HEK293 (cell line): ENCODE data around the gene TNN.

Source experiments
- ATF2 ChIP-seq: fragments of 450-650 bp; formaldehyde crosslinking; IDR thresholded peaks from 2 replicates; pipeline ENCODE4 v1.5.1; 2016; ENCODE audit warnings: missing biosample characterization, missing genetic modification characterization, low read depth
- EGR2 ChIP-seq: fragments of 450-650 bp; formaldehyde crosslinking; IDR thresholded peaks from 2 replicates; pipeline ENCODE4 v1.5.1; 2016; ENCODE audit warnings: low read depth, missing biosample characterization, missing genetic modification characterization
- ELK4 ChIP-seq: IDR thresholded peaks from 2 replicates; pipeline ENCODE4 v1.6.1; 2011; ENCODE audit warnings: mild to moderate bottlenecking, low read depth, low read length, borderline replicate concordance
- FEZF1 ChIP-seq: fragments of 450-650 bp; formaldehyde crosslinking; IDR thresholded peaks from 2 replicates; pipeline ENCODE4 v1.5.1; 2016; ENCODE audit warnings: missing biosample characterization, missing genetic modification characterization
- GLIS2 ChIP-seq: fragments of 450-650 bp; formaldehyde crosslinking; IDR thresholded peaks from 2 replicates; pipeline ENCODE4 v1.5.1; 2016; ENCODE audit warnings: missing biosample characterization, missing genetic modification characterization
- HOXD13 ChIP-seq: sonication (generic); formaldehyde crosslinking; IDR thresholded peaks from 2 replicates; pipeline ENCODE4 v1.8.0; 2022; ENCODE audit warnings: missing genetic modification reagents, borderline replicate concordance
- KLF16 ChIP-seq: fragments of 450-650 bp; formaldehyde crosslinking; IDR thresholded peaks from 2 replicates; pipeline ENCODE4 v1.5.1; 2017; ENCODE audit warnings: missing biosample characterization, missing genetic modification characterization
- KLF8 ChIP-seq: fragments of 450-650 bp; formaldehyde crosslinking; IDR thresholded peaks from 2 replicates; pipeline ENCODE4 v1.5.1; 2016; ENCODE audit warnings: missing biosample characterization, missing genetic modification characterization
- PBX3 ChIP-seq: sonication (generic); formaldehyde crosslinking; IDR thresholded peaks from 2 replicates; pipeline ENCODE4 v1.8.1; 2022; ENCODE audit warnings: mild to moderate bottlenecking, moderate library complexity, missing genetic modification reagents
- SETDB1 ChIP-seq: IDR thresholded peaks from one replicate; pipeline ENCODE4 v1.6.1; 2017; ENCODE audit warnings: mild to moderate bottlenecking, low read length, moderate library complexity, mixed read lengths; ENCODE audit not compliant: insufficient read length
- YY1 ChIP-seq: fragments of 450-650 bp; formaldehyde crosslinking; IDR thresholded peaks from 2 replicates; pipeline ENCODE4 v1.5.1; 2018; ENCODE audit warnings: missing biosample characterization, missing genetic modification characterization
- ZBTB10 ChIP-seq: fragments of 450-650 bp; formaldehyde crosslinking; IDR thresholded peaks from 2 replicates; pipeline ENCODE4 v1.5.1; 2016; ENCODE audit warnings: missing biosample characterization, missing genetic modification characterization
- ZBTB11 ChIP-seq: fragments of 450-650 bp; formaldehyde crosslinking; conservative IDR thresholded peaks from 2 replicates; pipeline ENCODE4 v1.5.1; 2016; ENCODE audit warnings: low read depth, missing biosample characterization, missing genetic modification characterization
- ZBTB17 ChIP-seq: fragments of 450-650 bp; formaldehyde crosslinking; IDR thresholded peaks from 2 replicates; pipeline ENCODE4 v1.5.1; 2016; ENCODE audit warnings: missing biosample characterization, missing genetic modification characterization
- ZEB2 ChIP-seq: fragments of 450-650 bp; formaldehyde crosslinking; IDR thresholded peaks from 2 replicates; pipeline ENCODE4 v1.5.1; 2016; ENCODE audit warnings: missing biosample characterization, missing genetic modification characterization
- ZNF239 ChIP-seq: fragments of 450-650 bp; formaldehyde crosslinking; IDR thresholded peaks from 2 replicates; pipeline ENCODE4 v1.5.1; 2016; ENCODE audit warnings: missing biosample characterization, missing genetic modification characterization
- ZNF274 ChIP-seq, 2 experiments: fragments of 200-500 bp in 1 of 2; fragments of 450-650 bp in 1 of 2; sonication (Bioruptor generic) in 1 of 2; formaldehyde crosslinking in 1 of 2; IDR thresholded peaks; 2 replicates each; pipeline versions ENCODE4 v1.5.1 to v1.6.1; 2014 to 2016; ENCODE audit warnings: borderline replicate concordance in 1 of 2, inconsistent platforms in 1 of 2, low read length in 1 of 2, missing biosample characterization in 1 of 2, missing genetic modification characterization in 1 of 2
- ZNF302 ChIP-seq: fragments of 450-650 bp; formaldehyde crosslinking; IDR thresholded peaks from 2 replicates; pipeline ENCODE4 v1.5.1; 2016; ENCODE audit warnings: missing biosample characterization, missing genetic modification characterization, low read depth
- ZNF362 ChIP-seq: fragments of 450-650 bp; formaldehyde crosslinking; IDR thresholded peaks from 2 replicates; pipeline ENCODE4 v1.5.1; 2016; ENCODE audit warnings: missing biosample characterization, missing genetic modification characterization
- ZNF416 ChIP-seq: fragments of 450-650 bp; formaldehyde crosslinking; IDR thresholded peaks from 2 replicates; pipeline ENCODE4 v1.5.1; 2016; ENCODE audit warnings: missing biosample characterization, missing genetic modification characterization
- ZNF433 ChIP-seq: fragments of 450-650 bp; formaldehyde crosslinking; IDR thresholded peaks from 2 replicates; pipeline ENCODE4 v1.5.1; 2016; ENCODE audit warnings: missing biosample characterization, missing genetic modification characterization, low read depth
- ZNF501 ChIP-seq: fragments of 450-650 bp; formaldehyde crosslinking; IDR thresholded peaks from 2 replicates; pipeline ENCODE4 v1.5.1; 2016; ENCODE audit warnings: missing biosample characterization, missing genetic modification characterization
- ZNF560 ChIP-seq: fragments of 450-650 bp; formaldehyde crosslinking; IDR thresholded peaks from 2 replicates; pipeline ENCODE4 v1.5.1; 2017; ENCODE audit warnings: missing biosample characterization, missing genetic modification characterization, borderline replicate concordance
- ZNF621 ChIP-seq: fragments of 450-650 bp; formaldehyde crosslinking; IDR thresholded peaks from 2 replicates; pipeline ENCODE4 v1.5.1; 2017; ENCODE audit warnings: missing biosample characterization, missing genetic modification characterization
- ZNF629 ChIP-seq: fragments of 450-650 bp; formaldehyde crosslinking; IDR thresholded peaks from 2 replicates; pipeline ENCODE4 v1.5.1; 2017; ENCODE audit warnings: missing biosample characterization, missing genetic modification characterization
- ZNF670 ChIP-seq: fragments of 450-650 bp; formaldehyde crosslinking; IDR thresholded peaks from 2 replicates; pipeline ENCODE4 v1.5.1; 2016; ENCODE audit warnings: missing biosample characterization, missing genetic modification characterization, low read depth
- ZNF76 ChIP-seq: fragments of 450-650 bp; formaldehyde crosslinking; IDR thresholded peaks from 2 replicates; pipeline ENCODE4; 2016; ENCODE audit warnings: low read depth, missing biosample characterization, missing genetic modification characterization, borderline replicate concordance
- ZNF792 ChIP-seq: fragments of 450-650 bp; formaldehyde crosslinking; IDR thresholded peaks from 2 replicates; pipeline ENCODE4 v1.5.1; 2016; ENCODE audit warnings: missing biosample characterization, missing genetic modification characterization

Gene TNN

GRCh38 chr1:175023043-175023921 is 44.4 kb upstream of the TNN start, which contains the start of gene MRPS14 (continued):
- TF ChIP-seq ZNF362 (tag by site-specific recombination) (no peak), ZNF621 (tag by site-specific recombination) (no peak), PBX3 (CRISPR knock-in tag) (no peak), HOXD13 (no peak; the same call in 1 of the 2 replicates), ZNF792 (tag by site-specific recombination) (no peak), ZBTB17 (tag by site-specific recombination) (peak; percentile 96), ZNF560 (no peak), KLF8 (tag by site-specific recombination) (peak; percentile 95), ZNF433 (tag by site-specific recombination) (no peak), YY1 (tag by site-specific recombination) (peak; percentile 97), ZNF302 (tag by site-specific recombination) (no peak), ELK4 (no peak), FEZF1 (tag by site-specific recombination) (no peak), ZBTB11 (peak; percentile 82), ZNF274 (IDR thresholded peaks at IDR 0.05; ENCODE audit: low read length) (no peak), ZNF274 (tag by site-specific recombination; IDR thresholded peaks at IDR 0.05; ENCODE audit: borderline replicate concordance) (no peak), ZNF670 (tag by site-specific recombination) (no peak), EGR2 (tag by site-specific recombination) (peak; percentile 68), SETDB1 (peak; percentile 24), ATF2 (tag by site-specific recombination) (no peak), KLF16 (tag by site-specific recombination) (peak; percentile 95), ZEB2 (tag by site-specific recombination) (0 out of 2 replicates have a peak, but pooled peaks have one; percentile 54), GLIS2 (tag by site-specific recombination) (peak; percentile 71), ZNF501 (tag by site-specific recombination) (peak; percentile 95; the same call in 1 of the 2 replicates), ZBTB10 (tag by site-specific recombination) (no peak), ZNF416 (tag by site-specific recombination) (no peak), ZNF76 (tag by site-specific recombination) (peak; percentile 81), ZNF629 (tag by site-specific recombination) (peak; percentile 76), ZNF239 (tag by site-specific recombination) (no peak)
